WTC11 (cell line): ENCODE results near the gene STK25. TPM values are rescaled to one million over a fixed set of nuclear protein-coding genes. Genes with fewer than 3 reads are reported as not detected.

Source experiments
- ATAC-seq: fragments of 200-7000 bp; cut with Tn5 transposase; 2 replicates; pipeline ENCODE4 v1.10.0; 2021; ENCODE audit warnings: mild to moderate bottlenecking, moderate library complexity
- CTCF ChIA-PET: fragments of 300-600 bp; sonication (Branson Sonifier 250); formaldehyde crosslinking; loops from one replicate; lab custom pipeline; 2021; ENCODE audit warnings: antibody characterized with exemption; lab: Charles Lee
- POLR2A ChIA-PET: fragments of 350-600 bp; sonication (Branson Sonifier 250); formaldehyde crosslinking; loops from one replicate; lab custom pipeline; 2021; ENCODE audit warnings: antibody characterized with exemption; lab: Charles Lee
- DNase-seq: peaks from one replicate; pipeline ENCODE4 v3.0.0; 2021; ENCODE audit warnings: low spot score
- H3K27ac Mint-ChIP-seq: 2 replicates; pipeline ENCODE4 v1.8.0; 2021; ENCODE audit warnings: mixed read lengths
- H3K27me3 Mint-ChIP-seq: 2 replicates; pipeline ENCODE4 v1.8.0; 2021; ENCODE audit warnings: low read depth, mild to moderate bottlenecking, moderate library complexity, mixed read lengths
- H3K36me3 Mint-ChIP-seq: 2 replicates; pipeline ENCODE4 v1.8.0; 2021; ENCODE audit warnings: mixed read lengths
- H3K4me1 Mint-ChIP-seq: 2 replicates; pipeline ENCODE4 v1.8.0; 2022; ENCODE audit warnings: mixed read lengths
- H3K4me3 Mint-ChIP-seq: 2 replicates; pipeline ENCODE4 v1.8.0; 2021; ENCODE audit warnings: mild to moderate bottlenecking, moderate library complexity, mixed read lengths
- H3K9me3 Mint-ChIP-seq: 2 replicates; pipeline ENCODE4 v1.8.0; 2021; ENCODE audit warnings: mixed read lengths
- ATF2 ChIP-seq: sonication (generic); formaldehyde crosslinking; IDR thresholded peaks from 2 replicates; pipeline ENCODE4 v1.8.1; 2022; ENCODE audit warnings: low read depth, missing genetic modification reagents, borderline replicate concordance
- ETV6 ChIP-seq: sonication (generic); formaldehyde crosslinking; IDR thresholded peaks from 2 replicates; pipeline ENCODE4 v1.8.1; 2022; ENCODE audit warnings: mild to moderate bottlenecking, missing genetic modification reagents
- GABPB1 ChIP-seq: sonication (generic); formaldehyde crosslinking; IDR thresholded peaks from 2 replicates; pipeline ENCODE4 v1.8.1; 2023; ENCODE audit warnings: mild to moderate bottlenecking, missing genetic modification reagents
- MYBL2 ChIP-seq: sonication (generic); formaldehyde crosslinking; IDR thresholded peaks from 2 replicates; pipeline ENCODE4 v1.8.1; 2023; ENCODE audit warnings: mild to moderate bottlenecking, moderate library complexity, missing genetic modification reagents
- NFATC4 ChIP-seq: fragments of 250-450 bp; sonication (Bioruptor Pico); IDR thresholded peaks from 2 replicates; pipeline ENCODE4 v1.9.0; 2021; ENCODE audit warnings: mild to moderate bottlenecking
- NFE2L1 ChIP-seq: sonication (generic); formaldehyde crosslinking; IDR thresholded peaks from 2 replicates; pipeline ENCODE4 v1.8.1; 2023; ENCODE audit warnings: missing genetic modification reagents
- NR1H2 ChIP-seq: sonication (generic); formaldehyde crosslinking; IDR thresholded peaks from 2 replicates; pipeline ENCODE4 v1.9.0; 2021; ENCODE audit warnings: mild to moderate bottlenecking, moderate library complexity, missing genetic modification reagents
- NR3C1 ChIP-seq: sonication (generic); formaldehyde crosslinking; conservative IDR thresholded peaks from 2 replicates; pipeline ENCODE4 v1.8.1; 2023; ENCODE audit warnings: low read depth, mild to moderate bottlenecking, missing genetic modification reagents
- PRRX2 ChIP-seq: fragments of 250-450 bp; sonication (Bioruptor Pico); IDR thresholded peaks from 2 replicates; pipeline ENCODE4 v1.8.0; 2021; ENCODE audit warnings: mild to moderate bottlenecking
- RELA ChIP-seq: sonication (generic); formaldehyde crosslinking; IDR thresholded peaks from 2 replicates; pipeline ENCODE4 v1.8.1; 2022; ENCODE audit warnings: missing genetic modification reagents, mild to moderate bottlenecking, borderline replicate concordance
- SMAD3 ChIP-seq: sonication (generic); formaldehyde crosslinking; IDR thresholded peaks from 2 replicates; pipeline ENCODE4 v1.8.0; 2022; ENCODE audit warnings: missing genetic modification reagents, mild to moderate bottlenecking, borderline replicate concordance
- SMAD4 ChIP-seq: sonication (generic); formaldehyde crosslinking; IDR thresholded peaks from 2 replicates; pipeline ENCODE4 v1.8.0; 2022; ENCODE audit warnings: mild to moderate bottlenecking, missing genetic modification reagents
- USF2 ChIP-seq: sonication (generic); formaldehyde crosslinking; IDR thresholded peaks from 2 replicates; pipeline ENCODE4 v1.8.1; 2023; ENCODE audit warnings: mild to moderate bottlenecking, missing genetic modification reagents, moderate library complexity
- ZMAT4 ChIP-seq: fragments of 250-450 bp; sonication (Bioruptor Pico); IDR thresholded peaks from 2 replicates; pipeline ENCODE4 v1.9.0; 2021; ENCODE audit warnings: mild to moderate bottlenecking
- ZNF416 ChIP-seq: fragments of 250-450 bp; sonication (Bioruptor Pico); IDR thresholded peaks from 2 replicates; pipeline ENCODE4 v1.9.0; 2021; ENCODE audit warnings: mild to moderate bottlenecking, inconsistent platforms
- ZNF512 ChIP-seq: sonication (generic); formaldehyde crosslinking; IDR thresholded peaks from 2 replicates; pipeline ENCODE4 v1.8.1; 2022; ENCODE audit warnings: missing genetic modification reagents, borderline replicate concordance
- total RNA-seq: library from RNA; stranded (reverse); gene quantifications from 3 replicates; pipeline ENCODE4 v1.2.3, GENCODE V29; 2021
- TF ChIP-seq, protein P1 (sequence below): sonication (generic); formaldehyde crosslinking; IDR thresholded peaks from 2 replicates; pipeline ENCODE4 v1.8.0; 2022; ENCODE audit warnings: mild to moderate bottlenecking, missing genetic modification reagents
- TF ChIP-seq, protein P2 (sequence below): fragments of 250-450 bp; sonication (Bioruptor Pico); IDR thresholded peaks from 2 replicates; pipeline ENCODE4 v1.9.0; 2021; ENCODE audit warnings: mild to moderate bottlenecking, borderline replicate concordance

STK25 gene
- total RNA-seq, 1 experiment from 2014 or later: 232 TPM

DNA sequence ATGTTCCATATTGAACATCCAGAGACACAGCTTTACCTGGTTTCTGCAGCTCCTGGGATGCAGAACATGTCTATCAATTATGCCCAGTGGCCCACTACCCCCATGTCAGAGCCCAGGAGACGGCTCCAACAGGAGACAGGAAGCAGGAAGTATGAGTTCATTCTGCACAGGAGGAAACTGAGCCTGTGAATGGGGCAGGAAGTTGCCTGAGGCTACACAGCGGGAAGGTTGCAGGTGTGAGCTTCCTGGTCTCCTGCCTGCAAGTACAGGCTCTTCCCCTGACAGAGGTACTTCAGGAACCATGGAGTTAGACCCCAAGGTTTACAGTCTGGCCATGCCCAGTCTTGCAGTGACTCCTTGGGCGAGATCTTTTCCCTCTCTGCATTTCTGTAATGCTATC lies 47.3 kb upstream of the STK25 start:
- ATAC-seq (peak; percentile 28), DNase-seq (no peak)
- Mint-ChIP-seq H3K9me3 (peaks cover 12% of the 10 kb centered on the region), H3K36me3 (peaks cover 6% of the 10 kb centered on the region), H3K27me3 (peaks cover 4% of the 10 kb centered on the region; the same call in 1 of the 2 replicates), H3K4me3 (no peak overlapping the region), H3K27ac (peak overlapping the region; percentile 42; the same call in 1 of the 2 replicates), H3K4me1 (peaks cover 44% of the 10 kb centered on the region)
- ChIA-PET CTCF (interaction anchor here (0.8 to 1.6 kb wide), 3 partner anchors 13 to 40 kb away, joined by 3 read pairs; no protein-coding TSS in a partner anchor), POLR2A (interaction anchor here (0.5 kb wide), 1 partner anchor 51 kb away, joined by 3 read pairs; no protein-coding TSS in a partner anchor)
- TF ChIP-seq ZNF416: no peak
- TF ChIP-seq SMAD3 (CRISPR knock-in tag): 0 out of 2 replicates have a peak, but pooled peaks have one; percentile 43
- peak; percentile 98 for TF ChIP-seq ETV6

DNA sequence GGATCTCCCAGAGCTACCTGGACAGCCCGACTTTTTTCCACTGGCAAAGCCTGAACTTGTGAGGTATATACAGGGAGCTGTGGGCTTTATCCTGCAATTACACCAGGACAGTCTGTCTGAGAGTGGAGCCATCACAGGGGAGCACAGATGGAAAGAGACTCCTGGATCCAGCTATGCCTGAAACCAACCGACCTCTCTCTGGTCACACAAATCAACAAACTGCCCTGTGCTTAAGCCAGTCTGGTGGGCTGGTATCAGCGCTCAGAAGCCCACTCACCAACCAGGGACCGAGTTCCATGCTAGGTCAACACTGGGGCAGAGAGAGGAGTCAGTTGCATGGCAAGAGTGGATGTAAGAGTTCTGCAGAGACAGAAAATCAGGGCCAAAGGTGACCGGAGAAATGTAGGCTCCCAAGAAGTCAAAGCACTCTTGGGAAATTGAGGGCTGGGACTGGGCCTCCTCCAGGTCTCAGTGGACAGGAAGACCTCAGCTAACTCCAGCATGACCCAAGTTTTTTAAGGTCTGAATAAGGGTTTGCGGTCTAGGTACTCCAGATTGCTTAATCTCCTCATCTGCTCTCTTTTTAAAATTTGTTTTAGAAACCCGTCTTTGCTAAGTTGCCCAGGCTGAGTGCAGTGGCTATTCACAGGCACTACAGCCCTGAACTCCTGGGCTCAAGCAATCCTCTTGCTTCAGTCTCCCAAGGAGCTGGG lies 46.4 kb upstream of the STK25 start:
- ATAC-seq: no peak
- Mint-ChIP-seq H3K27me3 (peaks cover 4% of the 10 kb centered on the region; the same call in 1 of the 2 replicates), H3K9me3 (peaks cover 12% of the 10 kb centered on the region), H3K27ac (0 out of 2 replicates have a peak overlapping the region, but pooled peaks have one; percentile 46), H3K4me3 (no peak overlapping the region), H3K36me3 (peaks cover 6% of the 10 kb centered on the region), H3K4me1 (peaks cover 37% of the 10 kb centered on the region)
- no peak for TF ChIP-seq NR3C1 (CRISPR knock-in tag)
- TF ChIP-seq SMAD3 (CRISPR knock-in tag): no peak
- TF ChIP-seq USF2 (CRISPR knock-in tag): no peak
- no peak for TF ChIP-seq NR1H2 (CRISPR knock-in tag)
- TF ChIP-seq ATF2 (CRISPR knock-in tag): no peak
- no peak for TF ChIP-seq SMAD4 (CRISPR knock-in tag)
- TF ChIP-seq, all 79 proteins: peak for 0
- DNase-seq: no peak
- POLR2A ChIA-PET: no interaction called here
- CTCF ChIA-PET: interaction anchor here (0.8 to 1.6 kb wide), 3 partner anchors 14 to 41 kb away, joined by 3 read pairs; no protein-coding TSS in a partner anchor

DNA sequence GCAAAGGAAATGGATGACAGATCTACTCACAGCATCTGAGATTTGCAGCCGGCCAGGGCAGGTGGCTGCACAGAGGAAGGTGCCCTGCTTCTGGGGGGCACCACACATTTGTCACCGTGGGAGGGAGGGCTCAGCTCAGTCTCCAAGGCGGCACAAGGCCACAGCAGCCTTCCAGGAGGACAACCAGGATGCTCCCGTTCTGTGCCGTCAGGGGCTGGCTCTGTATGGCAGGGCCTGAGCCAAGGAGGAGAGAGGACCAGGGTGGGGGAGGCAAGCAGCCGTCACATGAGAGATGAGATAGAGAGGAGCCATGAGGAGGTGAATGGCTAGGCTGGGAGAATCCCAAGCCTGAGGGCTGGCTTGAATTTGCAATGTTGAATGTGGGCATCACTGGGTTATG lies 45.6 kb upstream of the STK25 start:
- peaks cover 41% of the 10 kb centered on the region for H3K4me1 Mint-ChIP-seq
- peaks cover 6% of the 10 kb centered on the region for H3K36me3 Mint-ChIP-seq
- peaks cover 12% of the 10 kb centered on the region for H3K9me3 Mint-ChIP-seq
- H3K27me3 Mint-ChIP-seq: peaks cover 4% of the 10 kb centered on the region; the same call in 1 of the 2 replicates
- ATAC-seq (no peak), DNase-seq (no peak)
- H3K4me3 Mint-ChIP-seq: no peak overlapping the region
- ChIA-PET CTCF (no interaction called here), POLR2A (no interaction called here)
- TF ChIP-seq, protein P1, sequence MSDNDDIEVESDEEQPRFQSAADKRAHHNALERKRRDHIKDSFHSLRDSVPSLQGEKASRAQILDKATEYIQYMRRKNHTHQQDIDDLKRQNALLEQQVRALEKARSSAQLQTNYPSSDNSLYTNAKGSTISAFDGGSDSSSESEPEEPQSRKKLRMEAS: no peak
- TF ChIP-seq, protein P2, sequence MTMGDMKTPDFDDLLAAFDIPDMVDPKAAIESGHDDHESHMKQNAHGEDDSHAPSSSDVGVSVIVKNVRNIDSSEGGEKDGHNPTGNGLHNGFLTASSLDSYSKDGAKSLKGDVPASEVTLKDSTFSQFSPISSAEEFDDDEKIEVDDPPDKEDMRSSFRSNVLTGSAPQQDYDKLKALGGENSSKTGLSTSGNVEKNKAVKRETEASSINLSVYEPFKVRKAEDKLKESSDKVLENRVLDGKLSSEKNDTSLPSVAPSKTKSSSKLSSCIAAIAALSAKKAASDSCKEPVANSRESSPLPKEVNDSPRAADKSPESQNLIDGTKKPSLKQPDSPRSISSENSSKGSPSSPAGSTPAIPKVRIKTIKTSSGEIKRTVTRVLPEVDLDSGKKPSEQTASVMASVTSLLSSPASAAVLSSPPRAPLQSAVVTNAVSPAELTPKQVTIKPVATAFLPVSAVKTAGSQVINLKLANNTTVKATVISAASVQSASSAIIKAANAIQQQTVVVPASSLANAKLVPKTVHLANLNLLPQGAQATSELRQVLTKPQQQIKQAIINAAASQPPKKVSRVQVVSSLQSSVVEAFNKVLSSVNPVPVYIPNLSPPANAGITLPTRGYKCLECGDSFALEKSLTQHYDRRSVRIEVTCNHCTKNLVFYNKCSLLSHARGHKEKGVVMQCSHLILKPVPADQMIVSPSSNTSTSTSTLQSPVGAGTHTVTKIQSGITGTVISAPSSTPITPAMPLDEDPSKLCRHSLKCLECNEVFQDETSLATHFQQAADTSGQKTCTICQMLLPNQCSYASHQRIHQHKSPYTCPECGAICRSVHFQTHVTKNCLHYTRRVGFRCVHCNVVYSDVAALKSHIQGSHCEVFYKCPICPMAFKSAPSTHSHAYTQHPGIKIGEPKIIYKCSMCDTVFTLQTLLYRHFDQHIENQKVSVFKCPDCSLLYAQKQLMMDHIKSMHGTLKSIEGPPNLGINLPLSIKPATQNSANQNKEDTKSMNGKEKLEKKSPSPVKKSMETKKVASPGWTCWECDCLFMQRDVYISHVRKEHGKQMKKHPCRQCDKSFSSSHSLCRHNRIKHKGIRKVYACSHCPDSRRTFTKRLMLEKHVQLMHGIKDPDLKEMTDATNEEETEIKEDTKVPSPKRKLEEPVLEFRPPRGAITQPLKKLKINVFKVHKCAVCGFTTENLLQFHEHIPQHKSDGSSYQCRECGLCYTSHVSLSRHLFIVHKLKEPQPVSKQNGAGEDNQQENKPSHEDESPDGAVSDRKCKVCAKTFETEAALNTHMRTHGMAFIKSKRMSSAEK: no peak
- TF ChIP-seq GABPB1 (CRISPR knock-in tag) (no peak), MYBL2 (CRISPR knock-in tag) (no peak), NFATC4 (CRISPR knock-in tag) (no peak), ZNF512 (no peak), PRRX2 (CRISPR knock-in tag) (no peak), NFE2L1 (CRISPR knock-in tag) (no peak), ZMAT4 (CRISPR knock-in tag) (no peak), RELA (CRISPR knock-in tag) (no peak)
- no peak overlapping the region for H3K27ac Mint-ChIP-seq
